Nephron progenitor cell (in vitro differentiated cells): Measurements from ENCODE around the gene METTL26.
A peak's percentile ranks its signal among the peaks of the same experiment; 100 is the strongest.

ENCODE experiments used
- DNase-seq: peaks from one replicate; pipeline ENCODE4 v3.0.0; 2021
- H3K27ac Mint-ChIP-seq: 2 replicates; pipeline ENCODE4 v1.8.0; 2021; ENCODE audit warnings: mild to moderate bottlenecking, moderate library complexity, mixed read lengths
- H3K27me3 Mint-ChIP-seq: 2 replicates; pipeline ENCODE4 v1.8.0; 2021; ENCODE audit warnings: mild to moderate bottlenecking, low read depth, mixed read lengths; ENCODE audit not compliant: poor library complexity
- H3K36me3 Mint-ChIP-seq: 2 replicates; pipeline ENCODE4 v1.8.0; 2021; ENCODE audit warnings: low read depth, mixed read lengths
- H3K4me1 Mint-ChIP-seq: 2 replicates; pipeline ENCODE4 v1.8.0; 2021; ENCODE audit warnings: mixed read lengths
- H3K4me3 Mint-ChIP-seq: 2 replicates; pipeline ENCODE4 v1.8.0; 2021; ENCODE audit warnings: mild to moderate bottlenecking, moderate library complexity, mixed read lengths
- H3K9me3 Mint-ChIP-seq: 2 replicates; pipeline ENCODE4 v1.8.0; 2021; ENCODE audit warnings: mild to moderate bottlenecking, moderate library complexity, mixed read lengths
- CTCF ChIP-seq: fragments of 200-600 bp; sonication (generic); IDR thresholded peaks from 2 replicates; pipeline ENCODE4 v1.5.0; 2021; ENCODE audit warnings: antibody characterized with exemption

METTL26 gene

GRCh38 chr16:638836-639235, 2.7 kb upstream of the METTL26 start:
- H3K4me3 Mint-ChIP-seq: peak overlapping the region; percentile 50
- peak overlapping the region; percentile 36 for H3K27ac Mint-ChIP-seq
- peaks cover 19% of the 10 kb centered on the region for H3K27me3 Mint-ChIP-seq

GRCh38 chr16:638034-638543, 2.0 kb upstream of the METTL26 start:
- H3K9me3 Mint-ChIP-seq: no peaks in the 10 kb centered on the region
- peaks cover 11% of the 10 kb centered on the region for H3K27me3 Mint-ChIP-seq
- no peak for TF ChIP-seq CTCF
- H3K4me3 Mint-ChIP-seq: peak overlapping the region; percentile 64
- H3K27ac Mint-ChIP-seq: peak overlapping the region; percentile 75
- no peaks in the 10 kb centered on the region for H3K36me3 Mint-ChIP-seq
- DNase-seq: no peak
- peaks cover 46% of the 10 kb centered on the region for H3K4me1 Mint-ChIP-seq

More at GRCh38 chr16:638836-639235, 2.7 kb upstream of the METTL26 start:
- Mint-ChIP-seq H3K36me3 (no peaks in the 10 kb centered on the region), H3K9me3 (no peaks in the 10 kb centered on the region), H3K4me1 (peaks cover 49% of the 10 kb centered on the region)
- TF ChIP-seq CTCF: no peak
- DNase-seq: no peak

DNA sequence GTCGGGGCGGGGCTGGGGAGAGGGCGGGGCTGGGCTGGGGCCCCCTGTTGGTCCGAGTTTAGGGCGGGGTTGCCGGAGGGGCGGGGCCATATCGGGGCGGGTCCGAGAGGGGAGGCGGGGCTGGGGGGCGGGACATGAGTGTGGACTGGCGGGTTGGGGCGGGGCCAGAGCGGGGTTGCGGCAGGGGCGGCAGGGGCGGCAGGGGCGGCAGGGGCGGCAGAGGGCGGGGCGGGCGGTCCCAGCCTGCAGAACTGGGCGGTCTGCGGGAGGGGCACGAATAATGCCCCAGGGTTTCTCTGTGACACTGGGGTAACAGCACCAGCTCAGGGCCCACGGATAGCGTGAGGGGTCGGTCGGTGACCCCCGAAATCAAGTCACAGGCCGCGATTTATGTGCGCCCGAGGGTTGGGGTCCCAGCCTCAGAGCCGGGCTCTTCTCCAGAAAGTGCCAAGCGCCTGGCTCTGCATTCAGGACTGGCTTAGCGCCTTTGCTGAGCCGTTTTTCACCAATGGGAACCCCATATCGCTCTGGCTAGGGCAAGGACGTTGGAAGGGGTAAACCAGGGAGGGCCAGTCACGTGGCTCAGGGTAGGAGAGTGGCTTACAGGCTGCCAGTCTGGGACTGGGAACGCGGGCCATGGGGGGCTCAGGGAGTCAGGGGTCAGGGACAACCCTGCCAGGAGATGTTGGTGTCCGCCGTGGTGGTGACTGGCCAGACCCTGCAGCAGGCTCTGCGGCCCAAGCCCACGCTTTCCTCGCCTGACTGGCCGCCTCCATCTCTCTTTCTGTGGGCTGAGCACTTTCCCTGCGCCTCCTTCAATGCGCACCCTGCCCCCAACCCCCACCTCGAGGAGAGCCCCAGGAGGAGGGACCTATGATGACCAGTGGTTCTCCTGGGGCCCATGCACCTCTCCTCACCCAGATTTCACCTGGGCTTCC, 1.2 kb upstream of the METTL26 start:
- Mint-ChIP-seq H3K4me1 (peaks cover 46% of the 10 kb centered on the region), H3K9me3 (no peaks in the 10 kb centered on the region), H3K4me3 (peak overlapping the region; percentile 93), H3K36me3 (no peaks in the 10 kb centered on the region), H3K27me3 (peaks cover 6% of the 10 kb centered on the region), H3K27ac (peak overlapping the region; percentile 61)
- peak; percentile 96 for DNase-seq
- TF ChIP-seq CTCF: no peak

- no peak for TF ChIP-seq CTCF
- Mint-ChIP-seq H3K27ac (no peak overlapping the region), H3K4me3 (peak overlapping the region; percentile 93), H3K36me3 (no peaks in the 10 kb centered on the region), H3K27me3 (peaks cover 6% of the 10 kb centered on the region), H3K4me1 (peaks cover 45% of the 10 kb centered on the region), H3K9me3 (no peaks in the 10 kb centered on the region)
- DNase-seq: no peak
Measured at GRCh38 chr16:635573-636205, 416 bp downstream of the METTL26 start.

- peak overlapping the region; percentile 42 for H3K27ac Mint-ChIP-seq
- no peak for TF ChIP-seq CTCF
- H3K36me3 Mint-ChIP-seq: no peaks in the 10 kb centered on the region
- peaks cover 6% of the 10 kb centered on the region for H3K27me3 Mint-ChIP-seq
- H3K4me1 Mint-ChIP-seq: peaks cover 41% of the 10 kb centered on the region
- peak overlapping the region; percentile 73 for H3K4me3 Mint-ChIP-seq
- H3K9me3 Mint-ChIP-seq: no peaks in the 10 kb centered on the region
- DNase-seq: no peak
Measured at GRCh38 chr16:634996-635395, 1.1 kb downstream of the METTL26 start.
